ENCODE measurements around the gene GADD45A.
"Not testable (repeated sequence)": the region's sequence is repeated elsewhere in the genome, so short reads cannot be mapped to it uniquely, and the experiment has no call there.

GADD45A gene, protein sequence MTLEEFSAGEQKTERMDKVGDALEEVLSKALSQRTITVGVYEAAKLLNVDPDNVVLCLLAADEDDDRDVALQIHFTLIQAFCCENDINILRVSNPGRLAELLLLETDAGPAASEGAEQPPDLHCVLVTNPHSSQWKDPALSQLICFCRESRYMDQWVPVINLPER

DNA sequence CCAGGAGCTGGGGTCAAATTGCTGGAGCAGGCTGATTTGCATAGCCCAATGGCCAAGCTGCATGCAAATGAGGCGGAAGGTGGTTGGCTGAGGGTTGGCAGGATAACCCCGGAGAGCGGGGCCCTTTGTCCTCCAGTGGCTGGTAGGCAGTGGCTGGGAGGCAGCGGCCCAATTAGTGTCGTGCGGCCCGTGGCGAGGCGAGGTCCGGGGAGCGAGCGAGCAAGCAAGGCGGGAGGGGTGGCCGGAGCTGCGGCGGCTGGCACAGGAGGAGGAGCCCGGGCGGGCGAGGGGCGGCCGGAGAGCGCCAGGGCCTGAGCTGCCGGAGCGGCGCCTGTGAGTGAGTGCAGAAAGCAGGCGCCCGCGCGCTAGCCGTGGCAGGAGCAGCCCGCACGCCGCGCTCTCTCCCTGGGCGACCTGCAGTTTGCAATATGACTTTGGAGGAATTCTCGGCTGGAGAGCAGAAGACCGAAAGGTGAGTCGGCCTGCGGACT lies at the start of gene GADD45A:
TSS of gene GADD45A (plus strand) at position 135 of the 491 bp plus-strand sequence. CDS start at position 429, 294 bp downstream.
- DNase-seq (ENCODE audit: low read depth, low spot score): peak; percentile 99

DNA sequence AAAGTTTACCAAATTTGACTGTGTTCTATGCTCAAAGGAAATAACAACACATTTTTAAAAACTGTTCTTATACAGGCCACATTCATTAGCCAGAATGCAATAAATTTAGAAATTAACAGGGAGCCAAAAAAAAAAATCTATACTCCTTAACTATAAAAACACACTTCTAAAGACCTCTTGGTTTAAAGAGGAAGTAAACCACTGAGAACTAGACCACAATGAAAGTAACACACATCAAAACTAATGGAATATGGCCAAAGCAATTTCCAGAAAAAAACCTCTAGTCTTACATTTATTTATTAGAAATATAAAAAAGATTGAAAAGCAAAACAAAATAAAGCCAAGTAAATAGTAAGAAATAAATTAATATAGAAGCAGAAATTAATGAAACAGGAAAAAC lies 48.9 kb upstream of the GADD45A start:
- DNase-seq (ENCODE audit: low read depth, low spot score): no peak

DNA sequence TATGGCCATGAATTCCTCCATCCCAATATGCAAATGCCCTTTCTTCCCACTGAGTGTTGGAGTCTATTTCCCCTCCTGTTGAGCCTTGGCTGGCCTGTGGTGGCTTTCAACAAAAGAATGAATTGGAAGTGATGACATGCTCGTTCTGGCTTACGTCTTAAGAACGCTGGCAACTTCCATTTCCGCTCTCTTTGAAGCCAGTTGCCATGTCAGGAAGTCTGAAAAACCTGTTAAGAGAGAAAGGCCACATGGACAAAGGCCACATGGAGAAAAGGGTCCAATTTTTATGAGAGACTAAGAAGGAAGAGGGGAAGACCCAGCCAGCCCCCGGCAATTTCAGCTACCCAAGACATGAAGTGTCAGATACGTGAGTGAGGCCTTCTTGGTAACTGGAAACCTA lies 45.6 kb upstream of the GADD45A start:
- no peak for DNase-seq (ENCODE audit: low read depth, low spot score)

DNA sequence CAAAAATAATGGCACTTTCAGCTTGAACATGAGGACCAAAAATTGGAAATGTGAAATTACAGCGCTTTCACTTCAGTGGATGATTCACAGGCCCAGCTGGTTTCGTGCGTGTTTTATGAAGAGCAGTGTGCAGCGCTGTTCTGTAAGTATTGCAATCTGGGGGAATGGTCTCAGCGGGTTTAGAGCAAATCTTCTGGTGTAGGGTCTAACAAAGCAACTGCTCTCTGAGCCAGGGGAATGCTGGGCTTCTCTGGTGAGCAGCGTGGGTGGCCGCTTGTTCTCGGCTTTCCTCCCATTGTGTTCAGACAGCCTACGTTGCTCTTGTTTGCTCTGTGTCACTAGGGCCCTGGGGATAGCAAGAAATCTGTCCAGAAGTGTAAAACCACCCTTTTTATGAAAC lies 42.4 kb upstream of the GADD45A start:
- no peak for DNase-seq (ENCODE audit: low read depth, low spot score)

DNA sequence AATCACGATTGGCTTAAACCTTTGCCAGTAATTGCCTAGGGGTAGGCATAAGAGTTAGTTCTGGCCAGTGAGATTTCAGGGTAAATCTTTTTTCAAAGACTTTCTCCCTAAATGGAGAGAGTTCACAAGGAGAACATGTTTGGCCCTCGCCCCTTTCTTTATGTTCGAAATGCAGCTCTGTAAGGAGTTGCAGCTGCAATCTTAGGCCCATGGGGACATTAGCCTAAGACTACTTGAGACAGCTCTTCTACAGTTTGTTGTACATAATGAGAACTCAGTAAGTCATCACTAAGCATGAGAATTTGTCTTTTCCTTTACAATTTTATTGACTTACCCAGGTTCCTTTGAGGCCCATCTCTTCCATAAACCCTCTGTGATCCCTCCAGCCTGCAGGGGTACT lies 40.4 kb upstream of the GADD45A start:
- DNase-seq (ENCODE audit: low read depth, low spot score): no peak

DNA sequence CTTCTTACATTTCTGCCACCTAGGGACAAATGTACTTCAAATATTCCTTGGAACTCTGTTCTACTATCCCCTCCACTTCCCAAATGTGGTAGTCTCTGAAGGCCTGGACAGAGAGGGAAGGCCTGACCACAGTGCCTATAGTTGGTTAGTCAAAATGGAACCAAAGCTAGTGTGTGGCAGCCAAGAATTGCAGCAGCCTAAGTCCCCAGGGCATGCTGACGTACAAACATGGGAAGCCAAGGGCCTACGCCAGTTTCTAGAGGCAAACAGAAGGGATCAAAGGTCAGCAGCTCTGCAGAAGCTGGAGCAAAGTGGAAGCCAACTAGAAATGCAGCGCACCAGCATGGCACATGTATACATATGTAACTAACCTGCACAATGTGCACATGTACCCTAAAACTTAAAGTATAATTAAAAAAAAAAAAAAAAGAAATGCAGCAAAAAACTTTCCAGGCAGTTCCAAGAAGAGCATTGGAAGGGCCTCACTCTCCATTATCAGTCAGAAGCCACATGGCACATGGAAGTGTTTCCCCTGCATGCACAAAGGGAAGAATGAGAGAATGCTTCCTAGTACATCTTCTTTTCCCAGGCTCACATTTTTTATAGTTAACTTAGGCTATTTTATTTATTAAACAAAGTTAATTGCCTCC lies 39.4 kb upstream of the GADD45A start:
- no peak for DNase-seq (ENCODE audit: low read depth, low spot score)

DNA sequence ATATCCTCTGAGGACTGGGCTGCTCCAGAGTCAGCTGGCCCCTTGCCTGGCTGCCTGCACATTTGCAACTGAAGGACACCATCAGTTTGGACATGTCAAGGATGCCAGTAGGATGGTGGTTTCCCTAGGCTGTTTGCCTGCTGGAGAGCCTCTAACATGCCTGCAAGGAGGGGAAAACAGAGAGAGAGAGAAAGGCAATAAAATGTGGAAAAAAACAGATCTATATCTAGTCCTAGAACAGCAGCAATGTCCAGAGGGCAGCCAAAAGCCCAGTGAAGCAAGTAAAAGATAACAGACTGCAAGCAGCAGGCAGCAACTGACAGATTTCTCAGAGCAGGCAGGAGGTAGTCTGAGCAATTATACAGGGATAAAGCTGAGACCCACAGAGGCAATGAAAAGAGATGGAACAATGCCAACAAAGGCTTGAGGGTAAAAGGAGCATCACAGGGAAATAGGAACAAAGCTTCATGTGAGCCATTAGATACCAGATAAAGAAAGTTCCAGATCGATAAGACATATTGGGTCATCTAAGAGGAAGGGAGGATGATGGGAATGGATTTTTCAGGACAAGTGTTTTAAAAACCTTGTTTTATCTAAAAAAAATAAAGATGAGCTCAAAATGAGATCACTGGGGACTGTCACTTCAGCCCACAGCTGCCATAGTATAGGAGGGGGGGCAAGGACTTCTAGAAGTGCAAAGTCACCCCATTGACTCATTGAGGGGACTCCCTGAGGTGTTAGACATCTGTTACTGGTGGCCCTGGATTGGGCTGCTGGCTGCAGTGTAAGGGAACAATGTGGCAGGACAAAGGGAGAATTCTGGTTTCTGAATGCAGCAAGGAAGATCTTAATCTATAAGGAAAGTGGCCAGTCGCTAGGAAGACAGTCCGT lies 38.6 kb upstream of the GADD45A start:
- DNase-seq (ENCODE audit: low read depth, low spot score): no peak

DNA sequence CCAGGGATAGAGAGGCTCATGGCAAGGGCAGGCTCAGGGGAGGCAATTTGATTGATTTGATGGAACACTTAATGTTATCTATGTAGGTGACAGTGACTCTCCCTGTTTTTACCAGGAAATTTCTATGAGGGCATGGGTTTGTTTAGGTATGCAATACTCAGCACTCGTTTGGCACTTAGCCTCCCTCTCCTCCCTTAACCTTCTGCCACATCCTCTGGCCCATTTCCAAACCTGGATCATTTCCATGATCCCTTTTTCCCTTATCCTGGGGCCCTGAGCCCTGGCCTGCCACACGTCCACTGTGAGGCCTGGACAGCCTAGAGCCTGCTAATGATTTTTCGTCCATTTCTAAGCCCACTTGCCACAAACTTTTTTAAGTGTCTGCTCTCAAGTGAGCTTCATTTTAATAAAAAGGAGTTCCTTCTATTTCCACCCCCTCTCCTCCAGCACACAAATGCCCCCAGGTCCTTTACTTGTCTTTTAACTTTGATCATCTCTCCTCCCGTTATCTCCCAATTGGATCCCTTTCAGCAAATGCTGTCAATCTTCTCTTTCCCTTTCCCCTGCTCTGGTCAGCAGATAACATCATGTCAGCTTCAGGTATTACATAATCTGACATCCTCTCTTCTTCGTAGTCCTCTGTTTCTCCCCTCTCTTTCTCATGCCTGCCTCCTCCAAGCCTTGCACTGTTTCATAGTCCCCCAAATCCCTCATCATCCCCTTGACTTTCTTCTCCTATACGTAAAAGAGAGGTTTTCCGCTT lies 37.8 kb upstream of the GADD45A start:
- no peak for DNase-seq (ENCODE audit: low read depth, low spot score)

DNA sequence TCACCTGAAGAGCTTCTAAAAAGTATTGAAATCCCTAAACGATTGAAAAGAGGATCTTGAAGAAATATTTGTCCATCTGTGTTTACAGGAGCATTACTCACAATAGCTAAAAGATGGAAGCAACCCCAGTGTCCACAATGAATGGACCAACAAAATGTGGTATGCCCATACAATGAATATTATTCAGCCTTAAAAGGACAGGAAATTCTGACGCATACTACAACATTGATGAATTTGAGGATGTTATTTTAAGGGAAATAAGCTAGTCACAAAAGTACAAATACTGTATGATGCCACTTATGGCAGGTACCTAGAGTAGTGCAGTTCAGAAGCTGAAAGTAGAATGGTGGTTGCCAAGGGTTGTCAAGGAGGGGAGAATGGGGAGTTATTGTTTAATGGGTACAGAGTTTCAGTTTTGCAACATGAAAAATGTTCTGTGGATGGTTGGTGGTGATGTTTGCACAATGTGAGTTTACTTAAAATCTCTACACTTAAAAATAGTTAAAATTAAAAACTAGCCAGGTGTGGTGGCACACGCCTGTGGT lies 37.1 kb upstream of the GADD45A start:
- no peak for DNase-seq (ENCODE audit: low read depth, low spot score)

DNA sequence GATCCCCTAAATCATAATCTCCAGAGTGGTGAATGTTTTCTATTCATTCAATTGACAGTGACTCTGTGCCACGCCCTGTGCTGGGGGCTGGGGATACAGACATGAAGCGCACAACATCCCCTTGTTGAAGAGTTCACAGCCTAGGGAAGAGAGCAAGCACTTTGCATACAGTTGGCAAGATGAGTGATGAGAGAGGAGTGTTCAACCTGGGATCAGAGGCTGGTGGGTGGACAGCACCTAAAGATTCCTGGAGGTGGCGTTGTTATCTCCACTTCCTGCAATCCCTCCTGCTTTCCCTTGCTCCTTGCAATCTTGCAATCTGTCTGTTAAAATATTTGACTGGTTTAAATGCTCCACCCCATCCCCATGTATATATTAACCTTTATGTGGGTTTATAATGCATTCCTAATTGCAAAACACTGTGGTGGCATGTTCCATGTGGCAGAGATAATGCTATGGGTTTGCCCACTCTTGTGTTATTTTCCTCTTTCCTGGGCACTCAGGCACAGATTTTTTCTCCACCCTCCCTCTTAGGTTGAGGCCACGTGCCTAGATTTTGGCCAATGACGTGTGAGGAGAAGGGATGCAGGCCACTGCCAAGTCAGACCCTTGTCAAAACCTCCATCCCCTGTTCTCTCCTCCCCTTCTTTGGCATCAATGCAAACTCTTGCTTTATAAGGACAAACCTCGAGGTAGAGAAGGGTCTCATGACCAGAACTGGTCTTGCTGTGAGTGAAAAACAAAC lies 36.2 kb upstream of the GADD45A start:
- no peak for DNase-seq (ENCODE audit: low read depth, low spot score)

DNA sequence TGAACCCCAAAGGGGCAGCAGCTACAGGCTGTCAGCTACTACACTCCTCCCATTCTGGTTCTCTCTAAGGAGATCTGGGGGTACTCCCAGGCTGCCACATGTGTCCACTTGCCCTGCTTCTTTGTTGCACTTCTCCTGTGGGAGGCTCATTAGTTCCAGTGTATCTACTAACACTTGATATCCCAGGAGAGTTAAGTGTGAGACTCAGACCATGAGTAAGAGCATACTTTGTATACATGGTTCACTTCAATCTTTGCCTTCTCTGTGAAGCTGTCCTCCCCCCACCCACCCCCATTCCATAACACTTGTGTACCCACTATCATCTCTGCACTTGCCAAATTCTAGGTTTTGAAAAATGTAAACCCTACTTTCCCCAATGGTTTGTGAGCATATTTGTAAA lies 34.9 kb upstream of the GADD45A start:
- DNase-seq (ENCODE audit: low read depth, low spot score): no peak

DNA sequence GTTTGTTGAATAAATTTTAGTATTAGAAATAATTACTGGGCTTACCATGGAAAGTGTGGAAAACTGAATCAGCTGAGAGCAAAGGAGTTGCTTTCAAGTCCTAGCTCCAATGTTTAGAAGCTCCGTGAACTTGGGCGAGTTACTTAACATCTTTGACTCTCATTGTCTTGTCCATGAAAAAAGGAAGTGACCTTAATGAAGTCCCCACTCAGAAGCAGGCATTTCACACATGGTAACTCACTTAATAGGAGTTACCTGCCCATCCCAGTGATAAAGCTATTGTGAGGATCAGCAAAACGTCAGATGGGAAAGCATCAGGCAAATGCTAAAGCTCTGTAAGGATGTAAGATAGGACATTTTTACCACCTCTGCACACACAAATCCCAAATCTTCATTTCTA lies 34.0 kb upstream of the GADD45A start:
- DNase-seq (ENCODE audit: low read depth, low spot score): no peak

DNA sequence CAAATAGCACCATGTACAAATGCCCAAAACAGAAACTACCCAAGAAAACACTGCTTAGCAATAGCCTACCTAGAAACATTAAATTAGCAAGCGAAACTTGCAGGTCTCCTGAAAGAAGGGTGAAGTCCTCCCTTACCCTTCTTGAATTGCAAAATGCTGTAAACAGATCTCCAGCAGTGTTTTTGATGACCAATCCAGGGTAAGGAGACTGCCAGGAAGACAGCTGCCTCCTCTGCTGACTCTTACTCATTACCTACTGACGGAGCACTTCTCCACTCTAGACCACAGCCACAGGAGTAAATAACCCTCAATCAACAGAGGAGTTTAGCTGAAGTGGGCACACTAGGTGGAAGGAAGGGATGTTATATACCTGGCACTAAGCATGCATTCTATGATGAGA lies 32.2 kb upstream of the GADD45A start:
- DNase-seq (ENCODE audit: low read depth, low spot score): no peak

DNA sequence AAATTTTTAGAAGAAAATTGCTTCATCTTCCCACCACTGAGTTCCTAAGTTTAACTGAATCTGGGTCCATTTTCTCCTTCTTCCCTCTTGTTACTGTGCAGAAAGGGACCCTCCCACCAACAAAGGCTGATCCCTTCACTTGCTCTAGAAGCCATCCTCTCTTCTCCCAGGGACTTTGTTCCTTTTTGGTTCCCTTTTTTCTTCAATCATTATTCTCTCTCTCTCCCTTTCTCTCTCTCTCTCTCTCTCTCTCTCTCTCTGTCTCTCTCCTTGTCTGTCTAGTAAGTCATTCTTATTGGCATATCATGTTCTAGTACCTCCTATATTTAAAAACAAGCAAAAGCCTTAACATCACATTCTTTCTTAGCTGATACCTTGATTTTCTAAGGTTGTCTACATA lies 31.7 kb upstream of the GADD45A start:
- DNase-seq (ENCODE audit: low read depth, low spot score): no peak

DNA sequence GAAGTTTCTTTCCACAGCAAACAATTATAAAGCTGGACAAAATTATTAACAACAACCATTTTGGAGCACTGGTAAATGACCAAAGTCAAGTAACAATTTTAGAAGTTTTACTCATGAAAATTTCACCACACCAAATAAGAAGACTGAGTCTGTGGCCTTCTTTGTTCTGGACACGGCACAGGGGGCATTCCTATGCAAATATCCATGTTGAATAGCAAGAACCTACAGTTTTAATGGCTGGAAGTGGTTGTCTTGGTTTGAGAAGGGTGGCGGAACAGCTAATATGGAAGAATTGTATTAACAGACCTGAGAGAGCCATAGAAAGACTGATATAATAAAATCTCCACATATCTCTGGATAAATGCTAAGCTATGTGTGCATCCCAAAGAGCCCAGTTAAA lies 29.4 kb upstream of the GADD45A start:
- no peak for DNase-seq (ENCODE audit: low read depth, low spot score)

DNA sequence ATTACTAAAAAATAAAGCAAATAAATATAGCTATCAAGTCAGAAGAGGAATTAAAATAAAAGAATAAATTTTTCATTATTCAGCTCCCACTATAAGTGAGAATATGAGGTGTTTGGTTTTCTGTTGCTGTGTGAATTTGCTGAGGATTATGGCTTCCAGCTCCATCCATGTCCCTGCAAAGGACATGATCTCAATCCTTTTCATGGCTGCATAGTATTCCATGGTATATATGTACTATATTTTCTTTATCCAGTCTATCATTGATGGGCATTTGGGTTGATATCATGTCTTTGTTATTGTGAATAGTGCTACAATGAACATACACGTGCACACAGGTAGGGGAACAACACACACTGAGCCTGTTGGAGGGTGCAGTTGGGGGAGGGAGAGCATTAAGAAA lies 27.8 kb upstream of the GADD45A start:
- DNase-seq (ENCODE audit: low read depth, low spot score): not testable (repeated sequence)

DNA sequence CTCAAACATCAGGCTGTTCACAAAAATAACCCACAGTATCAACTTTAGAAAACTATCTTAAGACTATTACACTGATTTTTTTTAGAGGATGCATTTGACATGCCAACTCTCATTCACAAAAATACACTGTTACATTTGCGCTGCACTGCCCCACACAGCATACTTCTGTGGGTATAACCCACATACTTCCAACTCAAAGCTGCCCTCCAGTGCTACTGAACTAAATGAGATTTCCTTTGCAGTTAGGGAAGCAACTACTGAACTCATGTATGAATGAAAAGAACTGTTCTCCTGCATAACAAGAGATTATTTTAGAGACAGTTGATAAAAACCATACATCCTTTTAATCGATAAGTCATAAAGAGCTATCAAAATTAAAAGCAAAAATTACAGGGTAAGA lies 25.8 kb upstream of the GADD45A start:
- no peak for DNase-seq (ENCODE audit: low read depth, low spot score)

DNA sequence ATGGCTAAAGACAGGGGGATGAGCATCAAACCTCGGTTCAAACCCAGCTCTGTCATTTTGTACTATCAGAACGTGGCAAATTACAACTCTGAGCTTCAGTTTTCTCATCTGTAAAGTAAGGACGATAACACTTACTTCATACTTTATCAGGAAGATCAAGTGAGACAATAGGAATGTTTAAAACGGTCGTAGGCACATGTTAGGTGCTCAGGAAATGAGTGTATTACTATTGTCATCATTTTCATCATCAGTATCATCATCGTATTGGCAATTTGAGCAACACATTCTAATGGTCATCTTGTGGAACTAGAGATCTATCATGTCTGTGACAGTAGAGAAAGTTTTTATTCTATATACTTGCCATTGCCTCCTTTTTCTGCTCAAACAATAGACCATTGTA lies 22.1 kb upstream of the GADD45A start:
- no peak for DNase-seq (ENCODE audit: low read depth, low spot score)

DNA sequence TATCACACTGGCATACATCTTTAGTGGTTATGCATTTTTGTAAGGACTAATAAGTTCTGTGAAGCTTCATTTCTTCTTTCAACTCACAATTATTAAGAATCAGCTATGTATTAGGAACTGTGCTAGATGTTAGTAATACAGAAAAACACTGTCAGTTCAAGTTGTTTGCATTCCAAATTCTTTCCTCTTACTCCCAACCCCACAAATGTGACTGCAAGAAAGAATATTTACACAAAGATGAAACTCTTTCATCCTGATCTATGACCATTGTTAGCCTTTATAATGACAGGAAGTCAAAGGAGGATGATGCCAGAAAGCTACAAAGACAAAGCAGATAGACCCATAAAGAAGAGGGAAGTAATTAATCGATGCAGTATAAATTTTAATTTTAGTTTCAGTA lies 21.0 kb upstream of the GADD45A start:
- no peak for DNase-seq (ENCODE audit: low read depth, low spot score)

DNA sequence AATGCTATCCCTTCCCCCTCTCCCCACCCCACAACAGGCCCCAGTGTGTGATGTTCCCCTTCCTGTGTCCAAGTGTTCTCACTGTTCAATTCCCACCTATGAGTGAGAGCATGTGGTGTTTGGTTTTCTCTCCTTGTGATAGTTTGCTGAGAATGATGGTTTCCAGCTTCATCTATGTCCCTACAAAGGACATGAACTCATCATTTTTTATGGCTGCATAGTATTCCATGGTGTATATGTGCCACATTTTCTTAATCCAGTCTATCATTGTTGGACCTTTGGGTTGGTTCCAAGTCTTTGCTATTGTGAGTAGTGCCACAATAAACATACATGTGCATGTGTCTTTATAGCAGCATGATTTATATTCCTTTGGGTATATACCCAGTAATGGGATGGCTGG lies 19.7 kb upstream of the GADD45A start:
- not testable (repeated sequence) for DNase-seq (ENCODE audit: low read depth, low spot score)

DNA sequence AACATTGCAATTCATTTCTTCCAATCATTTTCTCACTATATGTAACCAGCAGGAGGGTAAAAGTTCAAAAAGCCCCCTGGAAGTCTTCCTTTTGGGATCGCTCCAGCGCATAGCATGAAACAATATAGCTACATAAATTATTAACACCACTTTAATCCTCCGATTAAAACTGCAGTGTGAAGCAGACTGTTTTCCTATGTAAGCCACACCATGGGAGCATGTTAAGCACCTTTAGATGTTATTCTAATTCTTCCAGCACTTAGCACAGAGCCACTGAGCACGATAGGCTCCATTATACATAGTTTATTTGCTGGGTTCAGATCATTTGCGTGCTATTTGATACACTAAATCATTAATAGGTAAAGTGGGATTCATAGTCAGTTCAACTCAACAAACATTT lies 18.4 kb upstream of the GADD45A start:
- DNase-seq (ENCODE audit: low read depth, low spot score): no peak
